IPS-18c (cell line): ENCODE results near the gene SPINK8.
"Not testable (repeated sequence)": the region's sequence is repeated elsewhere in the genome, so short reads cannot be mapped to it uniquely, and the experiment has no call there.

Experiments used
- H3K4me3 ChIP-seq: 2 replicates; pipeline ENCODE4 v1.7.0; 2013; ENCODE audit warnings: low read depth, mild to moderate bottlenecking, low read length, moderate library complexity; ENCODE audit not compliant: insufficient read depth
- H3K9me3 ChIP-seq: one replicate; pipeline ENCODE4 v1.6.1; 2013; ENCODE audit warnings: mild to moderate bottlenecking, low read length, moderate library complexity; ENCODE audit not compliant: control insufficient read depth, insufficient read depth

Gene SPINK8

GRCh38 chr3:48296699-48297098, 36.8 kb downstream of the SPINK8 start:
- H3K4me3 ChIP-seq: no peak overlapping the region
- no peaks in the 10 kb centered on the region for H3K9me3 ChIP-seq

DNA sequence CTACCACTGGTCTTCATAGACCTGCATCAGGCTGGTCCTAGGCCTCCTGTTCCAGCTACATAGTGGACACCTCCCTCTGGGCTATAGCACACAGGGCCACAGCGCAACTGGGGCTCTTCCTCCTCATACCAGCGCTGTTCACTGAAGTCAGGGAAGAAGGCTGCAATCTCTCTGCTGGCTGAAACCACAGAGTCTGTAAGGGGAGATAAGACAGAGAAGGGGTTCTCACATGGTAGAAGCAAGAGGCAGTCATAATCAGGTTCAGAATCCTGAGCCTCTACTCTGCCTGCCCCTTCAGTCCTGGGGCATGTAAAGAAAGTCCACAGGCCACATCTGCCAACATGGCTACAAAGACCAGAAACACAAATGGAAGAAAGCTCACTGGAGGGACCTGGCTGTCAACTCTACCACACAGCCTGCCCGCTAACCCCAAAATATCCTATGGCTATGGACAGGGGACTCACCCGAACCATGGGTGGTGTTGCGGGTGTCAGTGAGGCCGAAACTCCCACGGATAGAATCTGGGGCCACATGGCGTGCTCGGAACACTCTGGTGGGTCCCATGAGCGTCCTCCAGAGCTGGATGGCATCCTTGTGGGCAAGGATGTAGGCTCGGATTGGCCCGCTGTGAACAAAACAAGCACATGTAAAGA, 38.7 kb downstream of the SPINK8 start:
- no peak overlapping the region for H3K4me3 ChIP-seq
- no peaks in the 10 kb centered on the region for H3K9me3 ChIP-seq

- no peaks in the 10 kb centered on the region for H3K9me3 ChIP-seq
- no peak overlapping the region for H3K4me3 ChIP-seq
Measured at GRCh38 chr3:48289659-48290058, 43.8 kb downstream of the SPINK8 start.

DNA sequence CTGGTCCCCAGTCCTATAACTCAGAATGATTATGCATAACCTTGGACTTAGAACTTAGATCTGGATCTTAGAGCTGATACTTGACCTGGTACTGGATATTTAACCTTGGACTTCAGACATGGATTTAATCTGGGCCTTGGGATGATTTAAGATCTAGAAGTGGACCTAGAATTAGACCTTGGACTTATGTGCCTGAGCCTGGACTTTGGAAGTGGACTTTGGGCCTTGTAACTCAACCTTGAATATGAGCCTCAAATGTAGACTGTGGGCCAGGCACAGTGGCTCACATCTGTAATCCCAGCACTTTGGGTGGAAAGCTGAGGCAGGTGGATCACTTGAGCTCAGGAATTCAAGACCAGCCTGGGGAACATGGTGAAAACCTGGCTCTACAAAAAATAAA, 46.4 kb downstream of the SPINK8 start:
- Histone ChIP-seq H3K4me3 (no peak overlapping the region), H3K9me3 (no peaks in the 10 kb centered on the region)

- Histone ChIP-seq H3K9me3 (no peaks in the 10 kb centered on the region), H3K4me3 (no peak overlapping the region)
Measured at GRCh38 chr3:48286308-48286707, 47.2 kb downstream of the SPINK8 start.

- H3K9me3 ChIP-seq: no peaks in the 10 kb centered on the region
Measured at GRCh38 chr3:48285675-48286074, 47.8 kb downstream of the SPINK8 start.

GRCh38 chr3:48285132-48285531, 48.3 kb downstream of the SPINK8 start:
- Histone ChIP-seq H3K4me3 (no peak overlapping the region), H3K9me3 (no peaks in the 10 kb centered on the region)

More at GRCh38 chr3:48285675-48286074, 47.8 kb downstream of the SPINK8 start:
- no peak overlapping the region for H3K4me3 ChIP-seq

DNA sequence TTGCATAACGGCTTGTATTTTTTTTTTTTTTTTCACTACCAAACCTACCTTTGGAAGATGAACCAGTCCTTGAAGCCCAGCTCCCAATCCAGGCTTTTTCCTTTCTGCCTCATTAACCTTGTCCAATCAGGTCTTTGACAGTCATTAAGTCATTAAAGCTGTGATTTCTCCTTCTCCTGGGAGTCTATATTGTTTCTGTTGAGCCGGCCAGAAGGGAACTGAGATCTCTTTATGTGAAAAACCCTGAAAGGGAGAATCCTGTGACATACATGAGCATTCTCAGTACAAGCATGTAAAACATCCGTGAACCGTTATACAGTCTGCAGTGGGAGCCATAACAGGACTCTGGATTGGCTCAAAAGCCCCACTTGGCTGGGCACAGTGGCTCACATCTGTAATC, 52.6 kb downstream of the SPINK8 start:
- Histone ChIP-seq H3K9me3 (no peaks in the 10 kb centered on the region), H3K4me3 (no peak overlapping the region)

GRCh38 chr3:48278884-48279559, 54.4 kb downstream of the SPINK8 start:
- no peaks in the 10 kb centered on the region for H3K9me3 ChIP-seq
- H3K4me3 ChIP-seq: peak overlapping the region; percentile 25; the same call in 1 of the 2 replicates

DNA sequence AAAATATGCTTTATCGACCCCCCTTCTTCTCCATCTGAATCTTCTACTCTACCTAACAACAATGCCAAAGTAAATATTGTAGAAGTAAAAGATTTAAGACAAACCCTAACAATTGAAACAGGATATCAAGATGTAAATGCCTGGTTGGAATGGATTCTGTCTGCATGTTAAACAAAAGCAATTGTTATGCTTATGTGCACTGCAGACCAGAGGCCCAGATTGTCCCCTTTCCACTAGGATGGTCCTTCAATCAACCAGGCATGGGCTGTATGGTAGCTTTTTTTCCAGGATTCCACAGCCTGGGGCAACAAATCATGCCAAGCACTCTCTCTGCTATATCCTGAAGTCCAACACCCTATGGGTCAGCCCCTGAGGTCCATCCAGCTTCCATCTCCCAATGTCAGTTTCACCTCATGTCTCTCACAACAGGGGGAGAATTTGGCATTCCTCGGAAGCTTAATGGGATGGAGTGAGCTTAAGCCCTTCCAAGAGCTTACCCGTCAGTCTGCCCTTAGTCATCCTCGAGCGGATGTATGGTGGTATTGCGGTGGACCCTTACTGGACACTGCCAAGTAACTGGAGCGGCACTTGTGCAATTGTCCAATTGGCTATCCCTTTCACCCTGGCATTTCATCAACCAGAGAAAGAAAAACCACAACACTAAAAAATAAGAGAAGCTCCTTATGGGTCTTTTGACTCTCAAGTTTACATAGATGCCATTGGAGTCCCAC, 56.4 kb downstream of the SPINK8 start:
- H3K9me3 ChIP-seq: peaks cover 2% of the 10 kb centered on the region
- no peak overlapping the region for H3K4me3 ChIP-seq

DNA sequence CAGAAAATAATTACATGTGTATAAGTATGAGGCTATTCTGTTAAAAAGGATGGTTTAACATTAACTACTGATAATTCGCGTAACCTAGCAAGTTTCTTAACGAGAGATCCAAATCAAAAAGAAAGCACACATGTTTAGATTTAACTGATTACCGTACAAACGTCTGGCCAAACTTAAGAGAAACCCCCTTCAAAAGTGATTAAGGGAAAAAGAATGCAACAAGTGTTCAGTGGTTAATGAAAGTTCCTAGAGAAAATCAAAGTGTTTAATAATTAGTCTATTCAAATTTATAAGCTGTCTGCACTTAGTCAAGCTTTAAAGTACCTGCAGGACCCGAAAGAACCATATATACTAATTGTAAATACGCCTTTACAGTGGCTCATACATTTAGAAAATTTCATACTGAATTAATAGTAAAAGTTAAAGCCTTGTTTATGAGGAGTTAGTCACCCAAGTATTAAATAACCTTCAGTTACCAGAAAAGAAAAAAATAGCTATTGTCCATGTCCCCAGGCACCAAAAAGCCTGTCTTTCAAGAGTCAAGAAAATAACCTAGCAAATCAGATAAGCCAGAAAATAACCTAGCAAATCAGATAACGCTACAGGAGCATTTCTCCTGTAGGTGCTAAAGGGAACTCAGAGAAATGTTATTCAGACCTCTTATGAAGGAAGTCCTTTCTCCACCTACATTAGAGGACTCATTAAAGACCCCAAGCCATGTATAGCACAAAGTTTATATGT, 58.0 kb downstream of the SPINK8 start:
- H3K4me3 ChIP-seq: no peak overlapping the region
- H3K9me3 ChIP-seq: peaks cover 2% of the 10 kb centered on the region

DNA sequence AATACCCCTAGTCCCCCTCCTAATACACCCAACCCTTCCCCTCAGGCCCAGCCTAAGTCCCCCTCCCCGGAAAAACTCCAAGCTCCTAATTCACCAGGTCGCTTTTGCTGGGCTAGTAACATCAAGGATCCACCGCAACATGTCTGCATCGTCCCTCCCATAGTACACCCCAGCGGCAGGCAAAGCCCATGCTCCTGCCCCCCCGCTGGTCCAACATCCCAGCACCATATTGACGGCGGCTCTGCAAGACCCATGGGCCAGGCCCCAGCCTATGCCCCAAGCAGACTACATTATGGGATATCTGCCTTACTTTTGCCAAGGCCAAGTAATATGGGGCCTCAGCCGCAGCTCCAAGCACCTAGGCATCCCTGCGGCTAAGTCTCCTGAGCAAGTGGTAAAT, 59.0 kb downstream of the SPINK8 start:
- Histone ChIP-seq H3K9me3 (peaks cover 2% of the 10 kb centered on the region), H3K4me3 (no peak overlapping the region)

- H3K9me3 ChIP-seq: peaks cover 2% of the 10 kb centered on the region
- H3K4me3 ChIP-seq: no peak overlapping the region
Measured at GRCh38 chr3:48273594-48274211, 59.8 kb downstream of the SPINK8 start.

GRCh38 chr3:48271763-48272498, 61.5 kb downstream of the SPINK8 start:
- Histone ChIP-seq H3K4me3 (no peak overlapping the region), H3K9me3 (peaks cover 2% of the 10 kb centered on the region)

GRCh38 chr3:48271223-48271622, 62.2 kb downstream of the SPINK8 start:
- not testable (repeated sequence) for H3K4me3 ChIP-seq, H3K9me3 ChIP-seq

DNA sequence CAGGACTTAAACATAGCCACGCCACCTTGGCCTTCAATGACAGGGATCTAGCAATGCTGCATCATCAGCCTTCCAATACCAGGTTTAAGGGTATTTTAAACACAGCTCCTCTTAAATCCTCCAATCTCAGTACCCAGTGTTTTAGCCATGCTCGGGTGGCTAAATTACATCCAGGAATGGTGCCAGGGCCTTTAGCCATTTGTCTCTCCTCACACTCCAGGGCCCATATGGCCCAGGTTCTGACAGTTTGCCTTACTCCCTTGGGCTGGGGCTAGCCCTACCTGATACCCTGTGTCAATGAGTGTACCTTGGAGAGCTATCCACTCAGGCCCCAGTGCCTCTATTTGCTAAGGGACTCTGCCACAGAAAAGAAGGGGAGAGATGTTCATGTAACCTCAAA, 63.2 kb downstream of the SPINK8 start:
- peaks cover 2% of the 10 kb centered on the region for H3K9me3 ChIP-seq

DNA sequence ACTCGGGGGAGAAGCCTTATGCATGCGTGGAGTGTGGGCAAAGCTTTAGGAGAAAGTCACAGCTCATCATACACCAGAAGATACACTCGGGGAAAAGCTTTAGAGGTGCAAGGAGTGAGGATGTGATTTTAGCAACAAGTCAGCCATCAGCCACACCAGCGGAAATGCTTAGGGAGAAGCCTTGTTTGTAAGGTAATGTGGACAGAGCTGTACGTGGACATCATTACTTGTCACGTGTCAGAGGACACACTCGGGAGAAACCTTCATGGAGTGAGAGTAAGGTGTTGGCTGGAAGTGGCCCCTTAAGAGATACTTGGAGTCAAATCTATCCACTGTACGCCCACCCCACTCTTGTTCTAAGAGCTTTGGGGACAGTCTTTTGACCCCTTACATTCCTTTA, 63.9 kb downstream of the SPINK8 start:
- H3K4me3 ChIP-seq: no peak overlapping the region
- peaks cover 2% of the 10 kb centered on the region for H3K9me3 ChIP-seq

More for the DNA sequence above, 63.2 kb downstream of the SPINK8 start:
- H3K4me3 ChIP-seq: no peak overlapping the region
